ENCODE measurements around the gene RAD1.

- TF ChIP-seq POLR2A (IDR thresholded peaks at IDR 0.05) (no peak), CTCF (IDR thresholded peaks at IDR 0.05 in 4 of 5, conservative IDR thresholded peaks at IDR 0.05 in 1 of 5) (no peak)
These were observed 44.9 kb downstream of the RAD1 start for GRCh38 chr5:34870382-34870781.

Data from gastrocnemius medialis (tissue), 4 donors.